ENCODE measurements around the gene VIPAS39. TPM values are rescaled to one million over a fixed set of nuclear protein-coding genes. Genes with fewer than 3 reads are reported as not detected.

Gene VIPAS39
- total and polyA plus RNA-seq, 4 donors = 5.6 to 13.9 (median 8.9) TPM

DNA sequence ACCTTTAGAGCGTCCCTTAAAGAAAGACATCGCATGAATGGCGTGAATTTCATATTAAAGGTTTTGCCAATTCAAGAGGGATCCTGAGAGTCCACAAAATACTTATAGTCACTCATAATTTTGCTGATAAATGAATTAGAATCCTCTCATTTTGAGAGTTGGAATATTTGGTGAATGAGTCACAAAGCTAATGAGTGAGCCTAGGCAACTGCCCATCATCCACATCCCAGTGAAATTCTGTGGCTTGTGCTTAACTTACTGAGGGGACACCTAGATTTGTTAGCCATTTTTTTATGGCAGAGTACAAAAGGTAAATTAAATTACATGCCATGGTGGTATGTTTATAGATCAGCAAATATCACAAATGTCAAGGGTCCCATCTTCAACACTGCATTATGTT, 21.4 kb downstream of the VIPAS39 start:
- TF ChIP-seq FOXA2 (IDR thresholded peaks at IDR 0.05) (no peak), RAD21 (IDR thresholded peaks at IDR 0.05) (no peak), EGR1 (IDR thresholded peaks at IDR 0.05; ENCODE audit: low read depth in 2 of 2) (no peak)
- TF ChIP-seq, protein P1, sequence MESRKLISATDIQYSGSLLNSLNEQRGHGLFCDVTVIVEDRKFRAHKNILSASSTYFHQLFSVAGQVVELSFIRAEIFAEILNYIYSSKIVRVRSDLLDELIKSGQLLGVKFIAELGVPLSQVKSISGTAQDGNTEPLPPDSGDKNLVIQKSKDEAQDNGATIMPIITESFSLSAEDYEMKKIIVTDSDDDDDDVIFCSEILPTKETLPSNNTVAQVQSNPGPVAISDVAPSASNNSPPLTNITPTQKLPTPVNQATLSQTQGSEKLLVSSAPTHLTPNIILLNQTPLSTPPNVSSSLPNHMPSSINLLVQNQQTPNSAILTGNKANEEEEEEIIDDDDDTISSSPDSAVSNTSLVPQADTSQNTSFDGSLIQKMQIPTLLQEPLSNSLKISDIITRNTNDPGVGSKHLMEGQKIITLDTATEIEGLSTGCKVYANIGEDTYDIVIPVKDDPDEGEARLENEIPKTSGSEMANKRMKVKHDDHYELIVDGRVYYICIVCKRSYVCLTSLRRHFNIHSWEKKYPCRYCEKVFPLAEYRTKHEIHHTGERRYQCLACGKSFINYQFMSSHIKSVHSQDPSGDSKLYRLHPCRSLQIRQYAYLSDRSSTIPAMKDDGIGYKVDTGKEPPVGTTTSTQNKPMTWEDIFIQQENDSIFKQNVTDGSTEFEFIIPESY (IDR thresholded peaks at IDR 0.05) = no peak
- no peaks in the 10 kb centered on the region for H3K4me1 ChIP-seq (ENCODE audit: control insufficient read depth in 4 of 4, insufficient read depth in 4 of 4, low read length in 3 of 4)
- no peak overlapping the region for H3K27ac ChIP-seq (ENCODE audit: low read depth in 1 of 2, low read length in 2 of 2)
- no peak overlapping the region for H3K9ac ChIP-seq (ENCODE audit: low read depth in 1 of 2, low read length in 2 of 2)
- 97% methylated on average over 3 of the region's 3 CpGs for WGBS
- DNase-seq (ENCODE audit: low spot score) = no peak
- no peaks in the 10 kb centered on the region for H3K27me3 ChIP-seq (ENCODE audit: control insufficient read depth in 4 of 4, insufficient read depth in 4 of 4, low read length in 3 of 4)
- peaks cover 7 to 64% (median 50%) of the 10 kb centered on the region in 4 donors for H3K36me3 ChIP-seq (ENCODE audit: control insufficient read depth in 4 of 4, insufficient read depth in 3 of 4, low read depth in 1 of 4, low read length in 3 of 4)
- H3K9me3 ChIP-seq (ENCODE audit: control insufficient read depth in 4 of 4, low read length in 3 of 4) = no peaks in the 10 kb centered on the region
- no peak overlapping the region for H3K4me3 ChIP-seq (ENCODE audit: low read depth in 1 of 3, low read length in 3 of 3)

DNA sequence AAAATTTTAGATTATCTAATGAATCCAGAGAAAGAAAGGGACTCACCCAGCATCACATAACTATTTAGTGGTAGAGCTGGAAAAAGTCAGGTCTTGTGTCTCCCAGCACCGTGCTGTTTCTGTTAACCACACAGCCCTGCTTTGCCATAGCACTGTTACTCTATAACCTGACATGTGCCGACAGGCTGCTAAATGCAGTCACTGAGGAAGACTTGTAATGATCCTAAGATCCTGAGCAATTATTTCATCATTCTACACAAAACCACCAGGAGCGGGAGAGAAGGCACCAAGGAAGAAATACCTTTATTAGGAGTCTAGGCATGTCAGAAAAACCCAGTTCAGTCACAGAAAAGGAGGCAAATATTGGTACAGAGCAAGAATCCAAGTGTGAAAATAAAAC, 31.0 kb downstream of the VIPAS39 start:
- H3K36me3 ChIP-seq (ENCODE audit: control insufficient read depth in 4 of 4, insufficient read depth in 3 of 4, low read depth in 1 of 4, low read length in 3 of 4) = peaks cover 24 to 77% (median 64%) of the 10 kb centered on the region in 4 donors
- no peak overlapping the region for H3K4me3 ChIP-seq (ENCODE audit: low read depth in 1 of 3, low read length in 3 of 3)
- no peak overlapping the region for H3K27ac ChIP-seq (ENCODE audit: low read depth in 1 of 2, low read length in 2 of 2)
- WGBS = 96% methylated on average over 3 of the region's 3 CpGs
- H3K4me1 ChIP-seq (ENCODE audit: control insufficient read depth in 4 of 4, insufficient read depth in 4 of 4, low read length in 3 of 4) = no peaks in the 10 kb centered on the region
- H3K9me3 ChIP-seq (ENCODE audit: control insufficient read depth in 4 of 4, low read length in 3 of 4) = no peaks in the 10 kb centered on the region
- H3K27me3 ChIP-seq (ENCODE audit: control insufficient read depth in 4 of 4, insufficient read depth in 4 of 4, low read length in 3 of 4) = no peaks in the 10 kb centered on the region
- H3K9ac ChIP-seq (ENCODE audit: low read depth in 1 of 2, low read length in 2 of 2) = no peak overlapping the region
- no peak for DNase-seq (ENCODE audit: low spot score)
- TF ChIP-seq, protein P2, sequence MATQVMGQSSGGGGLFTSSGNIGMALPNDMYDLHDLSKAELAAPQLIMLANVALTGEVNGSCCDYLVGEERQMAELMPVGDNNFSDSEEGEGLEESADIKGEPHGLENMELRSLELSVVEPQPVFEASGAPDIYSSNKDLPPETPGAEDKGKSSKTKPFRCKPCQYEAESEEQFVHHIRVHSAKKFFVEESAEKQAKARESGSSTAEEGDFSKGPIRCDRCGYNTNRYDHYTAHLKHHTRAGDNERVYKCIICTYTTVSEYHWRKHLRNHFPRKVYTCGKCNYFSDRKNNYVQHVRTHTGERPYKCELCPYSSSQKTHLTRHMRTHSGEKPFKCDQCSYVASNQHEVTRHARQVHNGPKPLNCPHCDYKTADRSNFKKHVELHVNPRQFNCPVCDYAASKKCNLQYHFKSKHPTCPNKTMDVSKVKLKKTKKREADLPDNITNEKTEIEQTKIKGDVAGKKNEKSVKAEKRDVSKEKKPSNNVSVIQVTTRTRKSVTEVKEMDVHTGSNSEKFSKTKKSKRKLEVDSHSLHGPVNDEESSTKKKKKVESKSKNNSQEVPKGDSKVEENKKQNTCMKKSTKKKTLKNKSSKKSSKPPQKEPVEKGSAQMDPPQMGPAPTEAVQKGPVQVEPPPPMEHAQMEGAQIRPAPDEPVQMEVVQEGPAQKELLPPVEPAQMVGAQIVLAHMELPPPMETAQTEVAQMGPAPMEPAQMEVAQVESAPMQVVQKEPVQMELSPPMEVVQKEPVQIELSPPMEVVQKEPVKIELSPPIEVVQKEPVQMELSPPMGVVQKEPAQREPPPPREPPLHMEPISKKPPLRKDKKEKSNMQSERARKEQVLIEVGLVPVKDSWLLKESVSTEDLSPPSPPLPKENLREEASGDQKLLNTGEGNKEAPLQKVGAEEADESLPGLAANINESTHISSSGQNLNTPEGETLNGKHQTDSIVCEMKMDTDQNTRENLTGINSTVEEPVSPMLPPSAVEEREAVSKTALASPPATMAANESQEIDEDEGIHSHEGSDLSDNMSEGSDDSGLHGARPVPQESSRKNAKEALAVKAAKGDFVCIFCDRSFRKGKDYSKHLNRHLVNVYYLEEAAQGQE (IDR thresholded peaks at IDR 0.05) = no peak
- TF ChIP-seq JUND (IDR thresholded peaks at IDR 0.05) (no peak), TAF1 (conservative IDR thresholded peaks at IDR 0.05) (no peak), HNF4G (IDR thresholded peaks at IDR 0.05) (no peak)
- TF ChIP-seq, protein P3, sequence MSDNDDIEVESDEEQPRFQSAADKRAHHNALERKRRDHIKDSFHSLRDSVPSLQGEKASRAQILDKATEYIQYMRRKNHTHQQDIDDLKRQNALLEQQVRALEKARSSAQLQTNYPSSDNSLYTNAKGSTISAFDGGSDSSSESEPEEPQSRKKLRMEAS (IDR thresholded peaks at IDR 0.05) = no peak

DNA sequence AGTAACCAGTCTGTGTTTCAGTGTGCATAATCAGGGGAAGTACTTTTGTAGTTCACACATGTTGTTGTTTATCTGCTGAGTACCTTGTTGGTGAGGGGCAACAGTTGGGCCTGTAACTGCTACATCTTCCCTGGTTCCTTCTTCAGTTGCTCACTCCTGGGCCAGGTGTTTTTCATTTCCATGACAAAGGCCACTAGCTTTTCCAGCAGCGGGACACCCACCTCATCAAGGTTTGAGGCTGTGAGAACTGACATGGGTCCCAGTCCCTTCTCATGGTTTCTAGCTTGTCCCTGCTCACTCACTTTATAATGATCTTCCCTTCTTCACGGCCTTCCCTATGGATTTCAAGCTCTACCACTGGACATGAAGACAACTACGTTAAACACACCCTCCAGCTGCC, 32.5 kb downstream of the VIPAS39 start:
- 97% methylated on average over 3 of the region's 3 CpGs for WGBS
- Histone ChIP-seq H3K9ac (ENCODE audit: low read depth in 1 of 2, low read length in 2 of 2) (no peak overlapping the region), H3K36me3 (ENCODE audit: control insufficient read depth in 4 of 4, insufficient read depth in 3 of 4, low read depth in 1 of 4, low read length in 3 of 4) (peaks cover 24 to 73% (median 66%) of the 10 kb centered on the region in 4 donors)

More for the DNA sequence above, 32.5 kb downstream of the VIPAS39 start:
- DNase-seq (ENCODE audit: low spot score) = no peak
- Histone ChIP-seq H3K4me1 (ENCODE audit: control insufficient read depth in 4 of 4, insufficient read depth in 4 of 4, low read length in 3 of 4) (no peaks in the 10 kb centered on the region), H3K4me3 (ENCODE audit: low read depth in 1 of 3, low read length in 3 of 3) (no peak overlapping the region), H3K27ac (ENCODE audit: low read depth in 1 of 2, low read length in 2 of 2) (no peak overlapping the region), H3K27me3 (ENCODE audit: control insufficient read depth in 4 of 4, insufficient read depth in 4 of 4, low read length in 3 of 4) (no peaks in the 10 kb centered on the region), H3K9me3 (ENCODE audit: control insufficient read depth in 4 of 4, low read length in 3 of 4) (peaks cover 0 to 3% (median under 1%) of the 10 kb centered on the region in 4 donors)
- no peak for TF ChIP-seq HNF4A (conservative IDR thresholded peaks at IDR 0.05)
- no peak for TF ChIP-seq RXRA (IDR thresholded peaks at IDR 0.05)
- TF ChIP-seq, protein P4, sequence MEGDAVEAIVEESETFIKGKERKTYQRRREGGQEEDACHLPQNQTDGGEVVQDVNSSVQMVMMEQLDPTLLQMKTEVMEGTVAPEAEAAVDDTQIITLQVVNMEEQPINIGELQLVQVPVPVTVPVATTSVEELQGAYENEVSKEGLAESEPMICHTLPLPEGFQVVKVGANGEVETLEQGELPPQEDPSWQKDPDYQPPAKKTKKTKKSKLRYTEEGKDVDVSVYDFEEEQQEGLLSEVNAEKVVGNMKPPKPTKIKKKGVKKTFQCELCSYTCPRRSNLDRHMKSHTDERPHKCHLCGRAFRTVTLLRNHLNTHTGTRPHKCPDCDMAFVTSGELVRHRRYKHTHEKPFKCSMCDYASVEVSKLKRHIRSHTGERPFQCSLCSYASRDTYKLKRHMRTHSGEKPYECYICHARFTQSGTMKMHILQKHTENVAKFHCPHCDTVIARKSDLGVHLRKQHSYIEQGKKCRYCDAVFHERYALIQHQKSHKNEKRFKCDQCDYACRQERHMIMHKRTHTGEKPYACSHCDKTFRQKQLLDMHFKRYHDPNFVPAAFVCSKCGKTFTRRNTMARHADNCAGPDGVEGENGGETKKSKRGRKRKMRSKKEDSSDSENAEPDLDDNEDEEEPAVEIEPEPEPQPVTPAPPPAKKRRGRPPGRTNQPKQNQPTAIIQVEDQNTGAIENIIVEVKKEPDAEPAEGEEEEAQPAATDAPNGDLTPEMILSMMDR (IDR thresholded peaks at IDR 0.05; ENCODE audit: low read depth, low read length, missing input control) = no peak
- no peak for TF ChIP-seq RAD21 (IDR thresholded peaks at IDR 0.05)
- TF ChIP-seq FOXA1 (IDR thresholded peaks at IDR 0.05) = no peak
- no peak for TF ChIP-seq YY1 (IDR thresholded peaks at IDR 0.05)
- TF ChIP-seq EGR1 (IDR thresholded peaks at IDR 0.05; ENCODE audit: low read depth in 2 of 2) = no peak
- no peak for TF ChIP-seq HNF4G (IDR thresholded peaks at IDR 0.05)
- TF ChIP-seq NR2F2 (IDR thresholded peaks at IDR 0.05) = no peak
- TF ChIP-seq, protein P3 (IDR thresholded peaks at IDR 0.05) = no peak
- TF ChIP-seq, protein P2 (IDR thresholded peaks at IDR 0.05) = no peak
- no peak for TF ChIP-seq JUND (IDR thresholded peaks at IDR 0.05)
